T-helper 22 cell (primary cell): ENCODE data around the gene PTX4.
"Not testable (repeated sequence)": the region's sequence is repeated elsewhere in the genome, so short reads cannot be mapped to it uniquely, and the experiment has no call there.

Source experiments
- DNase-seq: peaks from one replicate; pipeline ENCODE4 v3.0.0-alpha.2; 2020; ENCODE audit warnings: low read depth

Gene PTX4

GRCh38 chr16:1481906-1482835 lies 6.6 kb downstream of the PTX4 start:
- DNase-seq: no peak

GRCh38 chr16:1478937-1479336 lies 9.8 kb downstream of the PTX4 start:
- not testable (repeated sequence) for DNase-seq

GRCh38 chr16:1477033-1477432 lies 11.7 kb downstream of the PTX4 start:
- no peak for DNase-seq

- no peak for DNase-seq
Measured at GRCh38 chr16:1475552-1476114, 13.1 kb downstream of the PTX4 start.

GRCh38 chr16:1474796-1475551 lies 13.8 kb downstream of the PTX4 start, which contains the start of gene CLCN7:
TSS of gene CLCN7 (minus strand) at chr16:1475028. CDS start at chr16:1474974, 54 bp downstream.
- DNase-seq: peak; percentile 81

- no peak for DNase-seq
Measured at GRCh38 chr16:1474082-1474795, 14.5 kb downstream of the PTX4 start.

- no peak for DNase-seq
Measured at GRCh38 chr16:1472974-1473373, 15.8 kb downstream of the PTX4 start.

- no peak for DNase-seq
Measured at GRCh38 chr16:1471569-1472194, 17.1 kb downstream of the PTX4 start.

GRCh38 chr16:1470481-1471251 lies 18.1 kb downstream of the PTX4 start:
- DNase-seq: no peak

- no peak for DNase-seq
Measured at GRCh38 chr16:1469693-1470201, 19.0 kb downstream of the PTX4 start.

- not testable (repeated sequence) for DNase-seq
Measured at GRCh38 chr16:1469141-1469540, 19.6 kb downstream of the PTX4 start.

GRCh38 chr16:1468426-1468810 lies 20.3 kb downstream of the PTX4 start:
- DNase-seq: no peak

GRCh38 chr16:1466968-1467521 lies 21.7 kb downstream of the PTX4 start:
- no peak for DNase-seq

GRCh38 chr16:1466054-1466453 lies 22.7 kb downstream of the PTX4 start:
- DNase-seq: no peak

GRCh38 chr16:1465567-1465915 lies 23.2 kb downstream of the PTX4 start:
- DNase-seq: no peak

- no peak for DNase-seq
Measured at GRCh38 chr16:1464894-1465566, 23.7 kb downstream of the PTX4 start.

GRCh38 chr16:1464196-1464893 lies 24.4 kb downstream of the PTX4 start:
- DNase-seq: no peak

- DNase-seq: no peak
Measured at GRCh38 chr16:1461146-1461545, 27.6 kb downstream of the PTX4 start.

- DNase-seq: no peak
Measured at GRCh38 chr16:1460602-1461138, 28.1 kb downstream of the PTX4 start.
